ENCODE results near the gene UPK2.

GRCh38 chr11:118997627-118998387 is 41.7 kb downstream of the UPK2 start, which contains the start of gene CENATAC:
- TF ChIP-seq CTCF (IDR thresholded peaks at IDR 0.05; ENCODE audit: low read depth, low read length, poor library complexity, severe bottlenecking): no peak
- no peak for TF ChIP-seq EZH2phosphoT487 (IDR thresholded peaks at IDR 0.05; ENCODE audit: borderline replicate concordance, low read length)

Measured in DOHH2 (cell line).